IMR-90 (cell line): ENCODE data around the gene PEX14. TPM values are rescaled to one million over a fixed set of nuclear protein-coding genes. Genes with fewer than 3 reads are reported as not detected.
A peak's percentile ranks its signal among the peaks of the same experiment; 100 is the strongest.

Experiments
- ATAC-seq: fragments of 200-7000 bp; cut with Tn5 transposase; 2 replicates; pipeline ENCODE4 v1.9.1; 2020; ENCODE audit warnings: low read depth, mild to moderate bottlenecking, moderate library complexity
- BruUV-seq: library from RNA; stranded (reverse); fragments of 400-500 nt; replicated peaks from 2 replicates; lab custom pipeline; 2021; lab: Mats Ljungman, UMichigan
- CTCF ChIA-PET: fragments of 300-600 bp; formaldehyde crosslinking; extraction: SDS; loops from one replicate; lab custom pipeline; 2021; ENCODE audit warnings: antibody characterized with exemption; lab: Yijun Ruan, JAX
- POLR2A ChIA-PET: fragments of 300-600 bp; sonication (Branson Sonifier 250); formaldehyde crosslinking; loops from one replicate; lab custom pipeline; 2022; ENCODE audit warnings: antibody characterized with exemption; ENCODE audit not compliant: unreplicated experiment; lab: Charles Lee
- DNase-seq: peaks from one replicate; pipeline ENCODE4 v3.0.0; 2013
- H2AFZ ChIP-seq: replicated peaks from 2 replicates; pipeline ENCODE3; 2013; ENCODE audit warnings: low read length, mild to moderate bottlenecking; ENCODE audit not compliant: poor library complexity
- H2AK5ac ChIP-seq: 2 replicates; pipeline ENCODE4 v1.6.1; 2013; ENCODE audit warnings: low read depth, low read length, inconsistent platforms
- H2AK9ac ChIP-seq: replicated peaks from 2 replicates; pipeline ENCODE3; 2013; ENCODE audit warnings: mild to moderate bottlenecking, low read depth, low read length, moderate library complexity; ENCODE audit not compliant: poor library complexity
- H2BK120ac ChIP-seq: 2 replicates; pipeline ENCODE4 v1.6.1; 2013; ENCODE audit warnings: low read depth, low read length, inconsistent platforms
- H2BK15ac ChIP-seq: 3 replicates; pipeline ENCODE4 v1.6.1; 2013; ENCODE audit warnings: low read depth, low read length, inconsistent platforms
- H2BK20ac ChIP-seq: 2 replicates; pipeline ENCODE4 v1.6.1; 2013; ENCODE audit warnings: low read depth, mild to moderate bottlenecking, inconsistent platforms, low read length, moderate library complexity
- H2BK5ac ChIP-seq: 2 replicates; pipeline ENCODE4 v1.6.1; 2013; ENCODE audit warnings: mild to moderate bottlenecking, low read depth, low read length, inconsistent platforms; ENCODE audit not compliant: poor library complexity, severe bottlenecking
- H3K14ac ChIP-seq: replicated peaks from 2 replicates; pipeline ENCODE4 v1.6.1; 2013; ENCODE audit warnings: low read depth, low read length, inconsistent platforms
- H3K18ac ChIP-seq: 2 replicates; pipeline ENCODE4 v1.6.1; 2013; ENCODE audit warnings: low read depth, low read length, control low read depth
- H3K23ac ChIP-seq: 2 replicates; pipeline ENCODE4 v1.6.1; 2013; ENCODE audit warnings: low read depth, low read length, inconsistent platforms
- H3K27ac ChIP-seq: 2 replicates; pipeline ENCODE4 v1.5.1; 2013; ENCODE audit warnings: mild to moderate bottlenecking, control low read depth, low read length; ENCODE audit not compliant: insufficient read depth
- H3K27me3 ChIP-seq: 2 replicates; pipeline ENCODE4 v1.6.1; 2013; ENCODE audit warnings: low read length; ENCODE audit not compliant: control insufficient read depth, insufficient read depth
- H3K36me3 ChIP-seq: 2 replicates; pipeline ENCODE4 v1.6.1; 2013; ENCODE audit warnings: low read length, mixed read lengths; ENCODE audit not compliant: control insufficient read depth, insufficient read depth
- H3K4ac ChIP-seq: 2 replicates; pipeline ENCODE4 v1.6.1; 2013; ENCODE audit warnings: low read depth, low read length, inconsistent platforms
- H3K4me1 ChIP-seq: 2 replicates; pipeline ENCODE4 v1.6.1; 2013; ENCODE audit warnings: low read length, mixed read lengths; ENCODE audit not compliant: control insufficient read depth, insufficient read depth
- H3K4me2 ChIP-seq: 2 replicates; pipeline ENCODE4 v1.6.1; 2013; ENCODE audit warnings: low read depth, mild to moderate bottlenecking, control low read depth, low read length, moderate library complexity
- H3K4me3 ChIP-seq: 2 replicates; pipeline ENCODE4 v1.5.1; 2013; ENCODE audit warnings: low read depth, mild to moderate bottlenecking, control low read depth, low read length, moderate library complexity; ENCODE audit not compliant: insufficient read depth
- H3K56ac ChIP-seq: 2 replicates; pipeline ENCODE4 v1.6.1; 2013; ENCODE audit warnings: low read length, inconsistent platforms; ENCODE audit not compliant: insufficient read depth; ENCODE audit errors: extremely low read depth
- H3K79me1 ChIP-seq, 2 experiments: 2 replicates each; pipeline ENCODE4 v1.6.1; 2013; ENCODE audit warnings: low read length in 2 of 2, inconsistent platforms in 1 of 2, low read depth in 1 of 2
- H3K9ac ChIP-seq: 2 replicates; pipeline ENCODE4 v1.6.1; 2013; ENCODE audit warnings: low read depth, low read length, control low read depth
- H3K9me1 ChIP-seq: 2 replicates; pipeline ENCODE4 v1.6.1; 2013; ENCODE audit warnings: low read length, inconsistent platforms; ENCODE audit not compliant: insufficient read depth
- H3K9me3 ChIP-seq: 2 replicates; pipeline ENCODE4 v1.6.1; 2013; ENCODE audit warnings: low read length; ENCODE audit not compliant: control insufficient read depth, insufficient read depth
- H4K20me1 ChIP-seq: 2 replicates; pipeline ENCODE4 v1.6.1; 2013; ENCODE audit warnings: low read length, inconsistent platforms; ENCODE audit not compliant: insufficient read depth
- H4K5ac ChIP-seq: 2 replicates; pipeline ENCODE4 v1.6.1; 2013; ENCODE audit warnings: mild to moderate bottlenecking, low read depth, low read length, control low read depth
- H4K8ac ChIP-seq, 2 experiments: 2 replicates each; pipeline ENCODE4 v1.6.1; 2013; ENCODE audit warnings: low read depth in 2 of 2, low read length in 2 of 2, control low read depth in 1 of 2, inconsistent platforms in 1 of 2
- H4K91ac ChIP-seq: 2 replicates; pipeline ENCODE4 v1.6.1; 2013; ENCODE audit warnings: low read depth, low read length, inconsistent platforms; ENCODE audit not compliant: insufficient read depth
- BHLHE40 ChIP-seq: fragments of 150-350 bp; IDR thresholded peaks from 2 replicates; pipeline ENCODE4 v1.6.1; 2016; ENCODE audit warnings: mild to moderate bottlenecking, low read depth, low read length
- CEBPB ChIP-seq: IDR thresholded peaks from 2 replicates; pipeline ENCODE4 v1.6.1; 2012; ENCODE audit warnings: low read depth, low read length, improper control_type of control experiment
- CHD1 ChIP-seq: IDR thresholded peaks from 2 replicates; pipeline ENCODE4 v1.6.1; 2012; ENCODE audit warnings: low read depth, low read length, improper control_type of control experiment
- MAFK ChIP-seq: IDR thresholded peaks from 2 replicates; pipeline ENCODE4 v1.6.1; 2012; ENCODE audit warnings: low read depth, low read length, improper control_type of control experiment
- MAZ ChIP-seq: IDR thresholded peaks from 2 replicates; pipeline ENCODE4 v1.6.1; 2012; ENCODE audit warnings: low read depth, mild to moderate bottlenecking, low read length, improper control_type of control experiment, moderate library complexity, borderline replicate concordance
- MXI1 ChIP-seq: IDR thresholded peaks from 2 replicates; pipeline ENCODE4 v1.6.1; 2012; ENCODE audit warnings: low read depth, mild to moderate bottlenecking, low read length, moderate library complexity, borderline replicate concordance
- NFE2L2 ChIP-seq: fragments of 150-350 bp; IDR thresholded peaks from 2 replicates; pipeline ENCODE4 v1.6.1; 2016; ENCODE audit warnings: low read depth, mild to moderate bottlenecking, low read length
- POLR2A ChIP-seq: IDR thresholded peaks from 2 replicates; pipeline ENCODE4 v1.6.1; 2012; ENCODE audit warnings: mild to moderate bottlenecking, low read depth, low read length
- RAD21 ChIP-seq: IDR thresholded peaks from 2 replicates; pipeline ENCODE4 v1.6.1; 2012; ENCODE audit warnings: low read length, improper control_type of control experiment
- RCOR1 ChIP-seq: IDR thresholded peaks from 2 replicates; pipeline ENCODE4 v1.6.1; 2012; ENCODE audit warnings: mild to moderate bottlenecking, low read length, improper control_type of control experiment; ENCODE audit not compliant: insufficient replicate concordance
- RFX5 ChIP-seq: IDR thresholded peaks from 2 replicates; pipeline ENCODE4 v1.8.0; 2012; ENCODE audit warnings: low read depth, mild to moderate bottlenecking, low read length, moderate library complexity
- SMC3 ChIP-seq: fragments of 150-350 bp; IDR thresholded peaks from 2 replicates; pipeline ENCODE4 v1.6.1; 2016; ENCODE audit warnings: low read depth, mild to moderate bottlenecking, antibody characterized with exemption, low read length, moderate library complexity
- WGBS, 2 experiments: methylation state at CpG; one replicate each; pipeline versions ENCODE4 v1.1.5 to v1.1.7; 2013; ENCODE audit warnings: missing lambda C conversion rate in 2 of 2; ENCODE audit not compliant: insufficient read length in 1 of 2; ENCODE audit errors: extremely low coverage in 2 of 2; 5-methylcytosine and 5-hydroxymethylcytosine counted together
- dilution Hi-C: fragments of 300-500 bp; cut with HindIII; formaldehyde crosslinking; loops from one replicate; pipeline ENCODE4 v1.14.3; 2018; ENCODE audit warnings: low sequenced_read_pairs; ENCODE audit not compliant: unreplicated experiment
- in situ Hi-C: fragments of 300-500 bp; cut with MboI; formaldehyde crosslinking; loops from 3 replicates; pipeline ENCODE4 v1.14.3; 2019; ENCODE audit warnings: low sequenced_read_pairs, inconsistent platforms, mixed read lengths
- intact Hi-C: fragments of 100-400 bp; cut with micrococcal nuclease; formaldehyde crosslinking; loops from 2 replicates; pipeline ENCODE4 v1.10.0; 2022
- polyA plus RNA-seq, 3 experiments: library from polyadenylated mRNA; depleted of rRNA; stranded (reverse); fragments of >200 nt; gene quantifications; 2 replicates each; pipeline ENCODE4 v1.2.3, GENCODE V29; 2012; ENCODE audit warnings: low replicate concordance in 1 of 3
- total RNA-seq: library from RNA; depleted of rRNA; stranded (reverse); fragments of >200 nt; gene quantifications from 2 replicates; pipeline ENCODE4 v1.2.3, GENCODE V29; 2012
- TF ChIP-seq, protein P1 (sequence below): conservative IDR thresholded peaks from 2 replicates; pipeline ENCODE4 v1.5.1; 2012; ENCODE audit warnings: mild to moderate bottlenecking, low read depth, low read length, improper control_type of control experiment
- TF ChIP-seq, protein P2 (sequence below): fragments of 150-350 bp; IDR thresholded peaks from 2 replicates; pipeline ENCODE4 v1.6.1; 2016; ENCODE audit warnings: low read depth, mild to moderate bottlenecking, low read length, moderate library complexity, borderline replicate concordance
- TF ChIP-seq, protein P3 (sequence below): fragments of 150-350 bp; IDR thresholded peaks from 2 replicates; pipeline ENCODE4 v1.6.1; 2017; ENCODE audit warnings: mild to moderate bottlenecking, antibody characterized with exemption, low read length, low read depth

Gene PEX14
- total and polyA plus RNA-seq, 2 of the 4 experiments (the other 2 are of a cell fraction): 9.5 to 22.5 TPM

DNA sequence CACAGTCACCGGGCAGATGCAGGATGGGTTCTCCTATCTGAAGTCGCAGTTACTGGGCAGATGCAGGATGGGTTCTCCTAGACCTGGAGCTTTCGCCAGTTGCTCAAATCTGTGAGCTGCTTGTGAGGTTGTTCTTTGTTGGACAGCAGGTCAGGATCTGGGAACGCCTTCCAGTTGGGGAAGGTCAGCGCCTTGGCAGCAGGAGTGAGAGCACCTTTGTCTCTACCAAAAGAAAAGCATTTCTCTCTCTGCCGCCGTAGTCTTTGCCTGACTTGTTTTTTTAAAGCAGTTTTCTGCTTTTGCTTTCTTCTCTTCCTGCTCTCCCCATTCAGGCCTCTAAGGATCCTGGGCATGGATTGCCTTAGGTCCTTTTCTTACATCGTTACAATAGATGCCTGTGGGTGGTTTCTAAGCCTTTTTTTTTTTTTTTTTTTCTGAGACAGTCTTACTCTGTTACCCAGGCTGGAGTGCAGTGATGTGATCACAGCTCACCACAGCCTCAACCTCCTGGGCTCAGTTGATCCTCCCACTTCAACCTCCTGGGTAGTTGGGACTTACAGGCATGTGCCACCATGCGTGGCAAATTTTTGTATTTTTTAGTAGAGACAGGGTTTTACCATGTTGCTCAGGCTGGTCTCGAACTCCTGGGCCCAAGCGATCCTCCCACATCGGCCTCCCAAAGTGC lies 15.7 kb downstream of the PEX14 start:
- no peak overlapping the region for H3K27ac ChIP-seq
- in situ Hi-C loops: loop anchor here (5.0 kb wide), 1 partner anchor 113 kb away; no protein-coding TSS in a partner anchor

More for the DNA sequence above, 15.7 kb downstream of the PEX14 start:
- H2AFZ ChIP-seq: no peak overlapping the region
- no peak overlapping the region for H4K91ac ChIP-seq
- ATAC-seq: no peak
- POLR2A ChIA-PET: no interaction called here
- no peak overlapping the region for H3K56ac ChIP-seq
- peaks cover 36% of the 10 kb centered on the region for H4K20me1 ChIP-seq
- no peaks in the 10 kb centered on the region for H3K36me3 ChIP-seq
- H3K18ac ChIP-seq: no peak overlapping the region
- peaks cover 4% of the 10 kb centered on the region for H3K9me1 ChIP-seq
- 80% methylated on average over 1 of the region's 12 CpGs; no CpG with 5 or more reads in 1 of the 2 experiments for WGBS, 2 experiments
- CTCF ChIA-PET: interaction anchor here (0.6 kb wide), 1 partner anchor 21 kb away, joined by 3 read pairs; no protein-coding TSS in a partner anchor
- H3K9ac ChIP-seq: no peak overlapping the region
- H3K4me2 ChIP-seq: no peak overlapping the region
- no peak for DNase-seq
- H3K14ac ChIP-seq: no peak overlapping the region
- no peak overlapping the region for H2BK120ac ChIP-seq
- no peak overlapping the region for H3K4me3 ChIP-seq
- H3K27me3 ChIP-seq: no peaks in the 10 kb centered on the region
- no peak overlapping the region for H4K8ac ChIP-seq
- no peak overlapping the region for H2AK5ac ChIP-seq
- no peaks in the 10 kb centered on the region for H3K9me3 ChIP-seq
- peak overlapping the region; percentile 39; the same call in 1 of the 2 replicates for H3K23ac ChIP-seq
- TF ChIP-seq RAD21 (no peak), NFE2L2 (no peak), POLR2A (no peak), MAZ (no peak), MXI1 (no peak), MAFK (no peak), CHD1 (no peak), SMC3 (no peak), CEBPB (no peak), RFX5 (no peak), RCOR1 (no peak), BHLHE40 (no peak)
- TF ChIP-seq, protein P1, sequence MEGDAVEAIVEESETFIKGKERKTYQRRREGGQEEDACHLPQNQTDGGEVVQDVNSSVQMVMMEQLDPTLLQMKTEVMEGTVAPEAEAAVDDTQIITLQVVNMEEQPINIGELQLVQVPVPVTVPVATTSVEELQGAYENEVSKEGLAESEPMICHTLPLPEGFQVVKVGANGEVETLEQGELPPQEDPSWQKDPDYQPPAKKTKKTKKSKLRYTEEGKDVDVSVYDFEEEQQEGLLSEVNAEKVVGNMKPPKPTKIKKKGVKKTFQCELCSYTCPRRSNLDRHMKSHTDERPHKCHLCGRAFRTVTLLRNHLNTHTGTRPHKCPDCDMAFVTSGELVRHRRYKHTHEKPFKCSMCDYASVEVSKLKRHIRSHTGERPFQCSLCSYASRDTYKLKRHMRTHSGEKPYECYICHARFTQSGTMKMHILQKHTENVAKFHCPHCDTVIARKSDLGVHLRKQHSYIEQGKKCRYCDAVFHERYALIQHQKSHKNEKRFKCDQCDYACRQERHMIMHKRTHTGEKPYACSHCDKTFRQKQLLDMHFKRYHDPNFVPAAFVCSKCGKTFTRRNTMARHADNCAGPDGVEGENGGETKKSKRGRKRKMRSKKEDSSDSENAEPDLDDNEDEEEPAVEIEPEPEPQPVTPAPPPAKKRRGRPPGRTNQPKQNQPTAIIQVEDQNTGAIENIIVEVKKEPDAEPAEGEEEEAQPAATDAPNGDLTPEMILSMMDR: no peak
- TF ChIP-seq, protein P2, sequence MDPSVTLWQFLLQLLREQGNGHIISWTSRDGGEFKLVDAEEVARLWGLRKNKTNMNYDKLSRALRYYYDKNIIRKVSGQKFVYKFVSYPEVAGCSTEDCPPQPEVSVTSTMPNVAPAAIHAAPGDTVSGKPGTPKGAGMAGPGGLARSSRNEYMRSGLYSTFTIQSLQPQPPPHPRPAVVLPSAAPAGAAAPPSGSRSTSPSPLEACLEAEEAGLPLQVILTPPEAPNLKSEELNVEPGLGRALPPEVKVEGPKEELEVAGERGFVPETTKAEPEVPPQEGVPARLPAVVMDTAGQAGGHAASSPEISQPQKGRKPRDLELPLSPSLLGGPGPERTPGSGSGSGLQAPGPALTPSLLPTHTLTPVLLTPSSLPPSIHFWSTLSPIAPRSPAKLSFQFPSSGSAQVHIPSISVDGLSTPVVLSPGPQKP: no peak
- TF ChIP-seq, protein P3, sequence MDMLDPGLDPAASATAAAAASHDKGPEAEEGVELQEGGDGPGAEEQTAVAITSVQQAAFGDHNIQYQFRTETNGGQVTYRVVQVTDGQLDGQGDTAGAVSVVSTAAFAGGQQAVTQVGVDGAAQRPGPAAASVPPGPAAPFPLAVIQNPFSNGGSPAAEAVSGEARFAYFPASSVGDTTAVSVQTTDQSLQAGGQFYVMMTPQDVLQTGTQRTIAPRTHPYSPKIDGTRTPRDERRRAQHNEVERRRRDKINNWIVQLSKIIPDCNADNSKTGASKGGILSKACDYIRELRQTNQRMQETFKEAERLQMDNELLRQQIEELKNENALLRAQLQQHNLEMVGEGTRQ: no peak
- no peak overlapping the region for H4K5ac ChIP-seq
- H3K4me1 ChIP-seq: peaks cover 4% of the 10 kb centered on the region
- no peak overlapping the region for H2BK5ac ChIP-seq
- H3K79me1 ChIP-seq: peaks cover 27 to 62% of the 10 kb centered on the region in 2 experiments
- dilution Hi-C loops (no loop called here), intact Hi-C loops (no loop called here)
- no peak overlapping the region for H2BK15ac ChIP-seq
- H2BK20ac ChIP-seq: no peak overlapping the region
- no TSS peak for BruUV-seq
- H3K4ac ChIP-seq: no peak overlapping the region
- H2AK9ac ChIP-seq: no peak overlapping the region
